ENCODE data around the gene RNF31.

GRCh38 chr14:24192933-24193332 lies 45.6 kb downstream of the RNF31 start:
- TF ChIP-seq CTCF (IDR thresholded peaks at IDR 0.05; ENCODE audit: low read depth, low read length, poor library complexity, severe bottlenecking): no peak
- TF ChIP-seq EZH2phosphoT487 (IDR thresholded peaks at IDR 0.05; ENCODE audit: borderline replicate concordance, low read length): no peak
